MM.1S (cell line): ENCODE measurements around the gene TMEM219.

Source experiments
- DNase-seq: peaks from one replicate; pipeline ENCODE4 v3.0.0-alpha.2; 2015
- H2AFZ ChIP-seq: fragments of 300-600 bp; sonication (generic); 2 replicates; pipeline ENCODE4 v1.6.0; 2016; ENCODE audit warnings: antibody characterized with exemption, low read length
- H3F3A ChIP-seq: fragments of 300-600 bp; sonication (generic); 2 replicates; pipeline ENCODE4 v1.6.1; 2016; ENCODE audit warnings: mild to moderate bottlenecking, antibody characterized with exemption, low read length, moderate library complexity, mixed read lengths; ENCODE audit not compliant: insufficient read depth
- H3K27ac ChIP-seq: fragments of 300-600 bp; sonication (generic); 2 replicates; pipeline ENCODE4 v1.5.1; 2016; ENCODE audit warnings: mild to moderate bottlenecking, low read length
- H3K27me3 ChIP-seq: fragments of 300-600 bp; sonication (generic); replicated peaks from 2 replicates; pipeline ENCODE4 v1.6.0; 2016; ENCODE audit warnings: low read length; ENCODE audit not compliant: insufficient read depth
- H3K36me3 ChIP-seq: fragments of 300-600 bp; sonication (generic); replicated peaks from 2 replicates; pipeline ENCODE4 v1.6.1; 2016; ENCODE audit warnings: mild to moderate bottlenecking, low read length, mixed read lengths; ENCODE audit not compliant: insufficient read depth
- H3K4me1 ChIP-seq: fragments of 300-600 bp; sonication (generic); 2 replicates; pipeline ENCODE4 v1.6.1; 2016; ENCODE audit warnings: low read length, mixed read lengths
- H3K4me2 ChIP-seq: fragments of 300-600 bp; sonication (generic); 2 replicates; pipeline ENCODE4 v1.6.0; 2016; ENCODE audit warnings: low read depth, low read length
- H3K4me3 ChIP-seq: fragments of 300-600 bp; sonication (generic); 2 replicates; pipeline ENCODE4 v1.5.1; 2016; ENCODE audit warnings: low read length, mixed read lengths
- H3K79me2 ChIP-seq: fragments of 300-600 bp; sonication (generic); 2 replicates; pipeline ENCODE4 v1.6.1; 2016; ENCODE audit warnings: mixed run types, low read length, mixed read lengths
- H3K9ac ChIP-seq: fragments of 300-600 bp; sonication (generic); 2 replicates; pipeline ENCODE4 v1.6.1; 2016; ENCODE audit warnings: low read length, mixed read lengths
- H3K9me2 ChIP-seq: fragments of 300-600 bp; sonication (generic); replicated peaks from 2 replicates; pipeline ENCODE4 v1.6.1; 2016; ENCODE audit warnings: mild to moderate bottlenecking, low read length, mixed read lengths; ENCODE audit not compliant: insufficient read depth
- H3K9me3 ChIP-seq: fragments of 300-600 bp; sonication (generic); replicated peaks from 2 replicates; pipeline ENCODE4 v1.6.1; 2016; ENCODE audit warnings: mild to moderate bottlenecking, low read length, mixed read lengths; ENCODE audit not compliant: insufficient read depth
- H4K20me1 ChIP-seq: fragments of 300-600 bp; sonication (generic); 2 replicates; pipeline ENCODE4 v1.6.1; 2016; ENCODE audit warnings: mild to moderate bottlenecking, low read length, moderate library complexity, mixed read lengths; ENCODE audit not compliant: insufficient read depth
- CTCF ChIP-seq: fragments of 300-600 bp; sonication (generic); IDR thresholded peaks from 2 replicates; pipeline ENCODE4 v1.5.1; 2016; ENCODE audit warnings: antibody characterized with exemption, low read length, mixed read lengths
- EZH2 ChIP-seq: fragments of 300-600 bp; sonication (generic); optimal IDR thresholded peaks from 2 replicates; pipeline ENCODE3; 2017; ENCODE audit warnings: low read depth, mild to moderate bottlenecking, antibody characterized with exemption, low read length, mixed read lengths
- EZH2phosphoT487 ChIP-seq: fragments of 300-600 bp; sonication (generic); IDR thresholded peaks from 2 replicates; pipeline ENCODE4 v1.6.1; 2018; ENCODE audit warnings: antibody characterized with exemption, low read length

TMEM219 gene

GRCh38 chr16:29975134-29975538, 13.3 kb downstream of the TMEM219 start:
- no peaks in the 10 kb centered on the region for H3K9me2 ChIP-seq
- H3K27me3 ChIP-seq, result no peaks in the 10 kb centered on the region
- no peak overlapping the region for H2AFZ ChIP-seq
- peaks cover 19% of the 10 kb centered on the region for H3K4me1 ChIP-seq
- TF ChIP-seq EZH2phosphoT487 (no peak), EZH2 (no peak), CTCF (no peak)
- H3K9me3 ChIP-seq, result no peaks in the 10 kb centered on the region
- peak overlapping the region; percentile 99 for H3K4me3 ChIP-seq
- peaks cover 45% of the 10 kb centered on the region for H3K79me2 ChIP-seq
- no peak overlapping the region for H3K27ac ChIP-seq
- peak overlapping the region; percentile 93; the same call in 1 of the 2 replicates for H3K9ac ChIP-seq
- peak overlapping the region; percentile 87 for H3K4me2 ChIP-seq
- H4K20me1 ChIP-seq, result no peaks in the 10 kb centered on the region
- DNase-seq, result no peak
- H3K36me3 ChIP-seq, result no peaks in the 10 kb centered on the region
- no peaks in the 10 kb centered on the region for H3F3A ChIP-seq

- TF ChIP-seq CTCF (no peak), EZH2phosphoT487 (no peak), EZH2 (no peak)
- no peaks in the 10 kb centered on the region for H3F3A ChIP-seq
- H3K9ac ChIP-seq, result peak overlapping the region; percentile 93; the same call in 1 of the 2 replicates
- no peaks in the 10 kb centered on the region for H3K27me3 ChIP-seq
- peaks cover 45% of the 10 kb centered on the region for H3K79me2 ChIP-seq
- H3K4me1 ChIP-seq, result peaks cover 19% of the 10 kb centered on the region
- no peaks in the 10 kb centered on the region for H3K9me2 ChIP-seq
- peak overlapping the region; percentile 87 for H3K4me2 ChIP-seq
- H3K27ac ChIP-seq, result no peak overlapping the region
- H3K4me3 ChIP-seq, result peak overlapping the region; percentile 99; the same call in 1 of the 2 replicates
- DNase-seq, result no peak
- H2AFZ ChIP-seq, result no peak overlapping the region
- H3K9me3 ChIP-seq, result no peaks in the 10 kb centered on the region
- 0 out of 2 replicates have a peak, but pooled peaks cover 2% of the 10 kb centered on the region for H3K36me3 ChIP-seq
- H4K20me1 ChIP-seq, result no peaks in the 10 kb centered on the region
Measured at GRCh38 chr16:29975811-29976511, 14.1 kb downstream of the TMEM219 start.

GRCh38 chr16:29977063-29977825, 15.4 kb downstream of the TMEM219 start:
- H3K79me2 ChIP-seq, result peaks cover 45% of the 10 kb centered on the region
- no peak overlapping the region for H3K9ac ChIP-seq
- H4K20me1 ChIP-seq, result no peaks in the 10 kb centered on the region
- H3K36me3 ChIP-seq, result peaks cover 2% of the 10 kb centered on the region; the same call in 1 of the 2 replicates
- H3K4me3 ChIP-seq, result no peak overlapping the region
- no peak overlapping the region for H3K27ac ChIP-seq
- no peak overlapping the region for H2AFZ ChIP-seq
- no peaks in the 10 kb centered on the region for H3K27me3 ChIP-seq
- H3F3A ChIP-seq, result no peaks in the 10 kb centered on the region
- no peaks in the 10 kb centered on the region for H3K9me3 ChIP-seq
- no peak for DNase-seq
- TF ChIP-seq EZH2 (no peak), EZH2phosphoT487 (no peak), CTCF (no peak)
- H3K4me2 ChIP-seq, result no peak overlapping the region
- no peaks in the 10 kb centered on the region for H3K9me2 ChIP-seq
- H3K4me1 ChIP-seq, result peaks cover 19% of the 10 kb centered on the region
